Measurements from ENCODE around the gene MAST4.

MAST4 gene

GRCh38 chr5:66874004-66874403 lies 277.8 kb downstream of the MAST4 start:
- H3K9ac ChIP-seq (ENCODE audit: low read depth, low read length) = no peak overlapping the region
- no peaks in the 10 kb centered on the region for H3K27me3 ChIP-seq (ENCODE audit: control insufficient read depth, insufficient read depth, low read length)
- no peak overlapping the region for H3K4me3 ChIP-seq (ENCODE audit: low read length)
- H3K9me3 ChIP-seq (replicated peaks; ENCODE audit: low read length) = no peaks in the 10 kb centered on the region
- no peaks in the 10 kb centered on the region for H3K36me3 ChIP-seq (ENCODE audit: insufficient read depth, low read length)
- no peak overlapping the region for H3K4me2 ChIP-seq (ENCODE audit: low read length)
- peaks cover 4% of the 10 kb centered on the region for H3K4me1 ChIP-seq (ENCODE audit: control insufficient read depth, insufficient read depth, low read length)

- H3K36me3 ChIP-seq (ENCODE audit: insufficient read depth, low read length) = no peaks in the 10 kb centered on the region
- H3K9me3 ChIP-seq (replicated peaks; ENCODE audit: low read length) = no peaks in the 10 kb centered on the region
- H3K4me1 ChIP-seq (ENCODE audit: control insufficient read depth, insufficient read depth, low read length) = peaks cover 4% of the 10 kb centered on the region
- H3K4me2 ChIP-seq (ENCODE audit: low read length) = no peak overlapping the region
- no peak overlapping the region for H3K9ac ChIP-seq (ENCODE audit: low read depth, low read length)
- H3K4me3 ChIP-seq (ENCODE audit: low read length) = no peak overlapping the region
- H3K27me3 ChIP-seq (ENCODE audit: control insufficient read depth, insufficient read depth, low read length) = no peaks in the 10 kb centered on the region
Measured at GRCh38 chr5:66875315-66875714, 279.1 kb downstream of the MAST4 start.

- Histone ChIP-seq H3K4me3 (ENCODE audit: low read length) (no peak overlapping the region), H3K4me1 (ENCODE audit: control insufficient read depth, insufficient read depth, low read length) (peaks cover 10% of the 10 kb centered on the region), H3K9ac (ENCODE audit: low read depth, low read length) (no peak overlapping the region), H3K9me3 (replicated peaks; ENCODE audit: low read length) (no peaks in the 10 kb centered on the region), H3K4me2 (ENCODE audit: low read length) (no peak overlapping the region), H3K36me3 (ENCODE audit: insufficient read depth, low read length) (no peaks in the 10 kb centered on the region), H3K27me3 (ENCODE audit: control insufficient read depth, insufficient read depth, low read length) (no peaks in the 10 kb centered on the region)
Measured at GRCh38 chr5:66876266-66876807, 280.1 kb downstream of the MAST4 start.

GRCh38 chr5:66877843-66878242 lies 281.6 kb downstream of the MAST4 start:
- peaks cover 23% of the 10 kb centered on the region for H3K4me1 ChIP-seq (ENCODE audit: control insufficient read depth, insufficient read depth, low read length)

GRCh38 chr5:66880401-66880800 lies 284.2 kb downstream of the MAST4 start:
- Histone ChIP-seq H3K9ac (ENCODE audit: low read depth, low read length) (no peak overlapping the region), H3K4me3 (ENCODE audit: low read length) (no peak overlapping the region), H3K4me1 (ENCODE audit: control insufficient read depth, insufficient read depth, low read length) (peaks cover 23% of the 10 kb centered on the region), H3K36me3 (ENCODE audit: insufficient read depth, low read length) (no peaks in the 10 kb centered on the region), H3K4me2 (ENCODE audit: low read length) (no peak overlapping the region), H3K27me3 (ENCODE audit: control insufficient read depth, insufficient read depth, low read length) (no peaks in the 10 kb centered on the region), H3K9me3 (replicated peaks; ENCODE audit: low read length) (no peaks in the 10 kb centered on the region)

More at GRCh38 chr5:66877843-66878242, 281.6 kb downstream of the MAST4 start:
- Histone ChIP-seq H3K9me3 (replicated peaks; ENCODE audit: low read length) (no peaks in the 10 kb centered on the region), H3K27me3 (ENCODE audit: control insufficient read depth, insufficient read depth, low read length) (no peaks in the 10 kb centered on the region), H3K9ac (ENCODE audit: low read depth, low read length) (no peak overlapping the region), H3K4me2 (ENCODE audit: low read length) (no peak overlapping the region), H3K36me3 (ENCODE audit: insufficient read depth, low read length) (no peaks in the 10 kb centered on the region), H3K4me3 (ENCODE audit: low read length) (no peak overlapping the region)

- Histone ChIP-seq H3K4me1 (ENCODE audit: control insufficient read depth, insufficient read depth, low read length) (peaks cover 23% of the 10 kb centered on the region), H3K9ac (ENCODE audit: low read depth, low read length) (no peak overlapping the region), H3K4me2 (ENCODE audit: low read length) (peak overlapping the region; percentile 38), H3K9me3 (replicated peaks; ENCODE audit: low read length) (no peaks in the 10 kb centered on the region), H3K4me3 (ENCODE audit: low read length) (no peak overlapping the region), H3K36me3 (ENCODE audit: insufficient read depth, low read length) (no peaks in the 10 kb centered on the region), H3K27me3 (ENCODE audit: control insufficient read depth, insufficient read depth, low read length) (no peaks in the 10 kb centered on the region)
Measured at GRCh38 chr5:66881480-66882161, 285.4 kb downstream of the MAST4 start.

- Histone ChIP-seq H3K9me3 (replicated peaks; ENCODE audit: low read length) (no peaks in the 10 kb centered on the region), H3K4me1 (ENCODE audit: control insufficient read depth, insufficient read depth, low read length) (peaks cover 23% of the 10 kb centered on the region), H3K36me3 (ENCODE audit: insufficient read depth, low read length) (no peaks in the 10 kb centered on the region), H3K9ac (ENCODE audit: low read depth, low read length) (no peak overlapping the region), H3K27me3 (ENCODE audit: control insufficient read depth, insufficient read depth, low read length) (no peaks in the 10 kb centered on the region), H3K4me3 (ENCODE audit: low read length) (no peak overlapping the region), H3K4me2 (ENCODE audit: low read length) (no peak overlapping the region)
Measured at GRCh38 chr5:66882606-66883227, 286.5 kb downstream of the MAST4 start.

GRCh38 chr5:66884564-66885243 lies 288.5 kb downstream of the MAST4 start:
- Histone ChIP-seq H3K36me3 (ENCODE audit: insufficient read depth, low read length) (no peaks in the 10 kb centered on the region), H3K4me1 (ENCODE audit: control insufficient read depth, insufficient read depth, low read length) (peaks cover 18% of the 10 kb centered on the region), H3K9me3 (replicated peaks; ENCODE audit: low read length) (no peaks in the 10 kb centered on the region), H3K27me3 (ENCODE audit: control insufficient read depth, insufficient read depth, low read length) (no peaks in the 10 kb centered on the region), H3K9ac (ENCODE audit: low read depth, low read length) (no peak overlapping the region), H3K4me2 (ENCODE audit: low read length) (no peak overlapping the region), H3K4me3 (ENCODE audit: low read length) (no peak overlapping the region)

GRCh38 chr5:66886941-66887340 lies 290.7 kb downstream of the MAST4 start:
- H3K27me3 ChIP-seq (ENCODE audit: control insufficient read depth, insufficient read depth, low read length) = no peaks in the 10 kb centered on the region
- H3K4me2 ChIP-seq (ENCODE audit: low read length) = no peak overlapping the region
- no peaks in the 10 kb centered on the region for H3K9me3 ChIP-seq (replicated peaks; ENCODE audit: low read length)
- H3K9ac ChIP-seq (ENCODE audit: low read depth, low read length) = no peak overlapping the region
- H3K4me1 ChIP-seq (ENCODE audit: control insufficient read depth, insufficient read depth, low read length) = peaks cover 6% of the 10 kb centered on the region
- H3K4me3 ChIP-seq (ENCODE audit: low read length) = no peak overlapping the region
- H3K36me3 ChIP-seq (ENCODE audit: insufficient read depth, low read length) = no peaks in the 10 kb centered on the region

GRCh38 chr5:66888613-66889012 lies 292.4 kb downstream of the MAST4 start:
- Histone ChIP-seq H3K4me1 (ENCODE audit: control insufficient read depth, insufficient read depth, low read length) (no peaks in the 10 kb centered on the region), H3K36me3 (ENCODE audit: insufficient read depth, low read length) (no peaks in the 10 kb centered on the region), H3K9me3 (replicated peaks; ENCODE audit: low read length) (no peaks in the 10 kb centered on the region), H3K27me3 (ENCODE audit: control insufficient read depth, insufficient read depth, low read length) (no peaks in the 10 kb centered on the region), H3K9ac (ENCODE audit: low read depth, low read length) (no peak overlapping the region), H3K4me2 (ENCODE audit: low read length) (no peak overlapping the region), H3K4me3 (ENCODE audit: low read length) (no peak overlapping the region)

GRCh38 chr5:66889056-66889455 lies 292.9 kb downstream of the MAST4 start:
- H3K4me2 ChIP-seq (ENCODE audit: low read length) = no peak overlapping the region
- H3K9ac ChIP-seq (ENCODE audit: low read depth, low read length) = no peak overlapping the region
- no peaks in the 10 kb centered on the region for H3K27me3 ChIP-seq (ENCODE audit: control insufficient read depth, insufficient read depth, low read length)
- no peak overlapping the region for H3K4me3 ChIP-seq (ENCODE audit: low read length)
- no peaks in the 10 kb centered on the region for H3K4me1 ChIP-seq (ENCODE audit: control insufficient read depth, insufficient read depth, low read length)
- H3K36me3 ChIP-seq (ENCODE audit: insufficient read depth, low read length) = no peaks in the 10 kb centered on the region
- H3K9me3 ChIP-seq (replicated peaks; ENCODE audit: low read length) = no peaks in the 10 kb centered on the region
